ENCODE data around the gene GARNL3. TPM values are rescaled to one million over a fixed set of nuclear protein-coding genes. Genes with fewer than 3 reads are reported as not detected.

Gene GARNL3
- total RNA-seq, 1 donor from 2014 or later = 32.0 TPM

GRCh38 chr9:127388037-127388855 is 123.7 kb downstream of the GARNL3 start:
- Histone ChIP-seq H3K4me3 (no peak overlapping the region), H3F3A (ENCODE audit: low read depth) (no peaks in the 10 kb centered on the region), H3K27ac (no peak overlapping the region), H3K4me1 (no peaks in the 10 kb centered on the region), H3K9me3 (ENCODE audit: low read depth) (no peaks in the 10 kb centered on the region), H3K79me2 (ENCODE audit: low read depth) (no peaks in the 10 kb centered on the region), H3K9ac (no peak overlapping the region), H3K36me3 (no peaks in the 10 kb centered on the region), H2AFZ (replicated peaks) (no peak overlapping the region), H4K20me1 (ENCODE audit: low read depth) (no peaks in the 10 kb centered on the region), H3K4me2 (no peak overlapping the region), H3K27me3 (no peaks in the 10 kb centered on the region)
- no peaks in the 10 kb centered on the region for H3K36me3 Mint-ChIP-seq
- DNase-seq (ENCODE audit: low spot score) = no peak
- H3K27me3 Mint-ChIP-seq (ENCODE audit: insufficient read depth, low read depth) = no peaks in the 10 kb centered on the region
- no peak for TF ChIP-seq EZH2phosphoT487 (IDR thresholded peaks at IDR 0.05)
- no peak for TF ChIP-seq CTCF (IDR thresholded peaks at IDR 0.05)
- no peak for TF ChIP-seq EZH2 (IDR thresholded peaks at IDR 0.05)
- H3K9me3 Mint-ChIP-seq = no peaks in the 10 kb centered on the region
- peaks cover 40% of the 10 kb centered on the region for H3K4me1 Mint-ChIP-seq
- H3K4me3 Mint-ChIP-seq = no peak overlapping the region
- H3K27ac Mint-ChIP-seq = no peak overlapping the region

- no peaks in the 10 kb centered on the region for H3K27me3 Mint-ChIP-seq (ENCODE audit: insufficient read depth, low read depth)
- no peak overlapping the region for H3K9ac ChIP-seq
- no peak overlapping the region for H3K4me2 ChIP-seq
- H3K27me3 ChIP-seq = no peaks in the 10 kb centered on the region
- H3K4me1 Mint-ChIP-seq = peaks cover 40% of the 10 kb centered on the region
- no peaks in the 10 kb centered on the region for H3K9me3 ChIP-seq (ENCODE audit: low read depth)
- no peak overlapping the region for H3K4me3 ChIP-seq
- TF ChIP-seq EZH2 (IDR thresholded peaks at IDR 0.05) = no peak
- no peak for TF ChIP-seq CTCF (IDR thresholded peaks at IDR 0.05)
- TF ChIP-seq EZH2phosphoT487 (IDR thresholded peaks at IDR 0.05) = no peak
- H3K9me3 Mint-ChIP-seq = no peaks in the 10 kb centered on the region
- no peaks in the 10 kb centered on the region for H3K36me3 Mint-ChIP-seq
- no peaks in the 10 kb centered on the region for H4K20me1 ChIP-seq (ENCODE audit: low read depth)
- H2AFZ ChIP-seq (replicated peaks) = no peak overlapping the region
- H3K36me3 ChIP-seq = no peaks in the 10 kb centered on the region
- H3K27ac ChIP-seq = no peak overlapping the region
- H3F3A ChIP-seq (ENCODE audit: low read depth) = no peaks in the 10 kb centered on the region
- H3K4me3 Mint-ChIP-seq = peak overlapping the region; percentile 4
- H3K4me1 ChIP-seq = no peaks in the 10 kb centered on the region
- no peak overlapping the region for H3K27ac Mint-ChIP-seq
- H3K79me2 ChIP-seq (ENCODE audit: low read depth) = no peaks in the 10 kb centered on the region
- no peak for DNase-seq (ENCODE audit: low spot score)
Measured at GRCh38 chr9:127388856-127389238, 124.3 kb downstream of the GARNL3 start.

GRCh38 chr9:127389381-127390247 is 125.0 kb downstream of the GARNL3 start:
- no peak for DNase-seq (ENCODE audit: low spot score)
- H3K36me3 Mint-ChIP-seq = no peaks in the 10 kb centered on the region
- no peak overlapping the region for H3K27ac ChIP-seq
- H2AFZ ChIP-seq (replicated peaks) = no peak overlapping the region
- no peaks in the 10 kb centered on the region for H3F3A ChIP-seq (ENCODE audit: low read depth)
- H3K4me2 ChIP-seq = no peak overlapping the region
- H3K27me3 Mint-ChIP-seq (ENCODE audit: insufficient read depth, low read depth) = peaks cover 2% of the 10 kb centered on the region
- TF ChIP-seq EZH2phosphoT487 (IDR thresholded peaks at IDR 0.05) = no peak
- no peak for TF ChIP-seq CTCF (IDR thresholded peaks at IDR 0.05)
- TF ChIP-seq EZH2 (IDR thresholded peaks at IDR 0.05) = no peak
- no peak overlapping the region for H3K27ac Mint-ChIP-seq
- no peaks in the 10 kb centered on the region for H3K79me2 ChIP-seq (ENCODE audit: low read depth)
- H4K20me1 ChIP-seq (ENCODE audit: low read depth) = no peaks in the 10 kb centered on the region
- no peaks in the 10 kb centered on the region for H3K27me3 ChIP-seq
- no peaks in the 10 kb centered on the region for H3K9me3 ChIP-seq (ENCODE audit: low read depth)
- H3K9ac ChIP-seq = no peak overlapping the region
- peaks cover 34% of the 10 kb centered on the region for H3K4me1 Mint-ChIP-seq
- H3K4me3 ChIP-seq = no peak overlapping the region
- no peaks in the 10 kb centered on the region for H3K36me3 ChIP-seq
- H3K9me3 Mint-ChIP-seq = no peaks in the 10 kb centered on the region
- H3K4me1 ChIP-seq = no peaks in the 10 kb centered on the region
- no peak overlapping the region for H3K4me3 Mint-ChIP-seq
